Thoracic aorta (tissue), 2 donors: Measurements from ENCODE around the gene DMD. TPM values are rescaled to one million over a fixed set of nuclear protein-coding genes. Genes with fewer than 3 reads are reported as not detected.
"Not testable (repeated sequence)": the region's sequence is repeated elsewhere in the genome, so short reads cannot be mapped to it uniquely, and the experiment has no call there.

Source experiments
- ATAC-seq: fragments of 150-250 bp; one replicate; pipeline ENCODE4 v1.8.0; 2017; ENCODE audit warnings: low read depth; ENCODE audit not compliant: insufficient number of reproducible peaks, low FRiP score
- DNase-seq: peaks from one replicate; pipeline ENCODE4 v3.0.0-alpha.2; 2020; ENCODE audit warnings: low spot score
- H3K27ac ChIP-seq, 2 donors: fragments of 200-600 bp; sonication (generic); 1 replicate in 1 of 2; 2 replicates in 1 of 2; pipeline ENCODE4 v1.5.1; 2016; ENCODE audit warnings: mild to moderate bottlenecking in 2 of 2, moderate library complexity in 2 of 2
- H3K27me3 ChIP-seq: fragments of 200-600 bp; sonication (generic); replicated peaks from 2 replicates; pipeline ENCODE4 v1.6.0; 2016; ENCODE audit warnings: mild to moderate bottlenecking; ENCODE audit not compliant: insufficient read depth
- H3K36me3 ChIP-seq: fragments of 200-600 bp; sonication (generic); one replicate; pipeline ENCODE4 v1.5.1; 2016
- H3K4me1 ChIP-seq, 2 donors: fragments of 200-600 bp; sonication (generic); 1 replicate in 1 of 2; 2 replicates in 1 of 2; pipeline versions ENCODE4 v1.5.1 to v1.6.0; 2016; ENCODE audit warnings: low read depth in 2 of 2, mild to moderate bottlenecking in 1 of 2; ENCODE audit not compliant: control insufficient read depth in 1 of 2
- H3K4me3 ChIP-seq: fragments of 200-600 bp; sonication (generic); 2 replicates; pipeline ENCODE4 v1.5.1; 2016; ENCODE audit warnings: mild to moderate bottlenecking
- H3K9me3 ChIP-seq: fragments of 200-600 bp; sonication (generic); 2 replicates; pipeline ENCODE4 v1.5.1; 2016
- total RNA-seq, 2 donors: library from RNA; depleted of rRNA; stranded (reverse); fragments of >200 nt; gene quantifications; one replicate each; pipeline versions ENCODE4 v1.1.0 to v1.2.3, GENCODE V29; 2016
- TF ChIP-seq, protein P1 (sequence below): fragments of 200-600 bp; sonication (generic); IDR thresholded peaks from one replicate; pipeline ENCODE4 v1.5.1; 2019; ENCODE audit warnings: antibody characterized with exemption

The DMD gene
- total RNA-seq, 2 donors from 2014 or later, result 224 to 233 TPM

DNA sequence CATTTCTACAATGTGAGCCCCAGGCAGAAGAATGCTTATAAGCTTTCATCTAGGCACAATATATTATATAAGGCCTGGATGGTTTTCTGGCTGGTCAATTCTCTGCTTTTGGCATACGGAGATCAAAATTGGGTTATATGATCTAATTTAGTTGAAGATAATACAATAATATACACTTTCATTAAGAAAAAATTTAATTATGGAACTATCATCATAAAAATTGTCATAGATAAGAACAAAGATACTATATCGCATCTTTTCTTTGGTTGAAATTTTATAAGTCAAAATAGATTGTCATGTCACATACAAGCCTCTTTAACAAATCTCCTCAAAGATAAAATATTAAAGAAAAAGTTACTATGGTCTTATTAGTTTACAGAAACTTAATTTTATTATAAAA is 17.1 kb downstream of the DMD start:
- peak overlapping the region in 1 of 2 donors; percentile 71 for H3K27ac ChIP-seq
- DNase-seq, result no peak

DNA sequence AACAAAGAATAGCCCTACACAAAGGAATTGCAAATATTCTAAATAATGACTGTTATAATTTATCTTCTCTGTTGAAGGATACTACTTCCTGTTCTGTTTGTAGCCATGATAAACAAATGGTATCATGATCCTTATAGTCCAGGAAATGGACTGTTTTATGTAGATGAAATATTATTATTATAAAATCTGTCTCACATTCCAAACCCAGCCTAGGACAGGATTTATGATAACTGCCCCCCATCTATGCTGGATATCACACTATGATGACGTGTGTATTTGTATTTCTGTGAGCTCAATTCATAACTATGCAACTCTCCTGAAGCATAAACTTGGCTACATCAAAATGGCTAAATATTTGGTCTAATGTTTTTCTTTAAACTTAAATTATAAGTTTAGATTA is 21.3 kb downstream of the DMD start:
- H3K27ac ChIP-seq, result peak overlapping the region in 1 of 2 donors; percentile 63
- H3K4me1 ChIP-seq, result peaks cover 0 to 7% of the 10 kb centered on the region in 2 donors
- ATAC-seq, result no peak

More for the DNA sequence above, 17.1 kb downstream of the DMD start:
- no peaks in the 10 kb centered on the region for H3K36me3 ChIP-seq
- H3K27me3 ChIP-seq, result no peaks in the 10 kb centered on the region
- peaks cover 0 to 5% of the 10 kb centered on the region in 2 donors for H3K4me1 ChIP-seq
- TF ChIP-seq, protein P1, sequence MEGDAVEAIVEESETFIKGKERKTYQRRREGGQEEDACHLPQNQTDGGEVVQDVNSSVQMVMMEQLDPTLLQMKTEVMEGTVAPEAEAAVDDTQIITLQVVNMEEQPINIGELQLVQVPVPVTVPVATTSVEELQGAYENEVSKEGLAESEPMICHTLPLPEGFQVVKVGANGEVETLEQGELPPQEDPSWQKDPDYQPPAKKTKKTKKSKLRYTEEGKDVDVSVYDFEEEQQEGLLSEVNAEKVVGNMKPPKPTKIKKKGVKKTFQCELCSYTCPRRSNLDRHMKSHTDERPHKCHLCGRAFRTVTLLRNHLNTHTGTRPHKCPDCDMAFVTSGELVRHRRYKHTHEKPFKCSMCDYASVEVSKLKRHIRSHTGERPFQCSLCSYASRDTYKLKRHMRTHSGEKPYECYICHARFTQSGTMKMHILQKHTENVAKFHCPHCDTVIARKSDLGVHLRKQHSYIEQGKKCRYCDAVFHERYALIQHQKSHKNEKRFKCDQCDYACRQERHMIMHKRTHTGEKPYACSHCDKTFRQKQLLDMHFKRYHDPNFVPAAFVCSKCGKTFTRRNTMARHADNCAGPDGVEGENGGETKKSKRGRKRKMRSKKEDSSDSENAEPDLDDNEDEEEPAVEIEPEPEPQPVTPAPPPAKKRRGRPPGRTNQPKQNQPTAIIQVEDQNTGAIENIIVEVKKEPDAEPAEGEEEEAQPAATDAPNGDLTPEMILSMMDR, result no peak
- H3K9me3 ChIP-seq, result no peaks in the 10 kb centered on the region
- no peak for ATAC-seq
- no peak overlapping the region for H3K4me3 ChIP-seq

DNA sequence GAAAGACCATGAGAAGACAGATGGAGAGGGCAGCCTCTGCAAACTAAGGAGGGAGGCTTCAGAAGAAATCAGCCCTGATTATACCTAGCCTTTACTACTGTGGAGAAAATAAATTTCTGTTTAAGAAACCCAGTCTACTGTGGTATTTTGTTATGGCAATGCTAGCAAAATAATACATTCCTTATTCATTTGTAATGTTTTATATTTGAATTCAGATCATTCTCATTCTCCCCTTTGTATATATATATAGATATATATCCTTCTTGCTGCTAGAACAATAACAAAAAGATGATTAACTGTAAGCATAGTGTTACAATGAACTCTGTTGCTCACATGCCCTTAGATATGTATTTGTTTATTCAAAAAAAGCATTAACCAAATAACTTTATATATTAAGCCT is 22.5 kb downstream of the DMD start:
- H3K36me3 ChIP-seq, result no peaks in the 10 kb centered on the region
- ATAC-seq (no peak), DNase-seq (no peak)
- H3K9me3 ChIP-seq, result no peaks in the 10 kb centered on the region
- H3K27me3 ChIP-seq, result no peaks in the 10 kb centered on the region
- peak overlapping the region; percentile 34 to 63 for H3K27ac ChIP-seq
- TF ChIP-seq, protein P1, result no peak
- no peak overlapping the region for H3K4me3 ChIP-seq
- H3K4me1 ChIP-seq, result peaks cover 0 to 10% of the 10 kb centered on the region in 2 donors

More for the DNA sequence above, 21.3 kb downstream of the DMD start:
- no peak overlapping the region for H3K4me3 ChIP-seq
- TF ChIP-seq, protein P1, result no peak
- no peaks in the 10 kb centered on the region for H3K27me3 ChIP-seq
- no peak for DNase-seq
- H3K36me3 ChIP-seq, result no peaks in the 10 kb centered on the region
- H3K9me3 ChIP-seq, result no peaks in the 10 kb centered on the region

DNA sequence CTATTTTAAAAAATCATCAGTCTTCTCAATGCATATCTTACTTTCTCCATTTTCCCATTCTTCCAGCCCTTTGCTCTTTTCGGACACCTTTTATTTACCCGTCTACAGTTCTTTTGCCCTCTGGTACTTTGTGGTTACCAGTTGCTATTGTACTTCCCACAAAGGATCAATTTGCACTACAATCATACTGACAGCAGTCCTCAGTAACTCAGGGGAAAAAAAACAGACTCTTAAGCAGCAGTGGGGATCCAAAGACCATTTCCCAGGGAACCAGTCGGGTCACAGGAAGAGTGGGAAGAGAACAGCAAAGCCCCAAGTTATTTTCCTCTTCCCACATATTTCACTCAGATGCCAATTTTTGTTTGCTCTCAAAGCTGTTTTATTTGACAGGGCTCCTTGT is 23.1 kb downstream of the DMD start:
- Histone ChIP-seq H3K27me3 (no peaks in the 10 kb centered on the region), H3K4me1 (peaks cover 0 to 14% of the 10 kb centered on the region in 2 donors), H3K36me3 (no peaks in the 10 kb centered on the region), H3K27ac (peak overlapping the region; percentile 34 to 63), H3K4me3 (peak overlapping the region; percentile 7), H3K9me3 (no peaks in the 10 kb centered on the region)
- ATAC-seq (no peak), DNase-seq (no peak)
- TF ChIP-seq, protein P1, result no peak

DNA sequence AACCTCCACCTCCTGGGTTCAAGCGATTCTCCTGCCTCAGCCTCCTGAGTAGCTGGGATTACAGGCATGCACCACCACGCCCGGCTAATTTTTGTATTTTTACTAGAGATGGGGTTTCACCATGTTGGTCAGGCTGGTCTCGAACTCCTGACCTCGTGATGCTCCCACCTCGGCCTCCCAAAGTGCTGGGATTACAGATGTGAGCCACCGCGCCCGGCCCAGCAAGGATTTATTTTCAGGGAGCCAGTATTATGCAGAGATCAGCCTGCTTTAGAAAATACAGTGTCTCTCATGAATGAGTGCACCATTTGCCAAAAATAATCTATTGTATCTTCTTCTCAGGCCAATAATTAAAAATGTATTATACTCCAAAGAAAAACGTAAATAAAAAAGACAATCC is 26.5 kb downstream of the DMD start:
- H3K9me3 ChIP-seq, H3K27ac ChIP-seq, H3K27me3 ChIP-seq, H3K36me3 ChIP-seq, DNase-seq, H3K4me3 ChIP-seq, ATAC-seq: not testable (repeated sequence)
- H3K4me1 ChIP-seq, result peaks cover 0 to 14% of the 10 kb centered on the region in 2 donors

DNA sequence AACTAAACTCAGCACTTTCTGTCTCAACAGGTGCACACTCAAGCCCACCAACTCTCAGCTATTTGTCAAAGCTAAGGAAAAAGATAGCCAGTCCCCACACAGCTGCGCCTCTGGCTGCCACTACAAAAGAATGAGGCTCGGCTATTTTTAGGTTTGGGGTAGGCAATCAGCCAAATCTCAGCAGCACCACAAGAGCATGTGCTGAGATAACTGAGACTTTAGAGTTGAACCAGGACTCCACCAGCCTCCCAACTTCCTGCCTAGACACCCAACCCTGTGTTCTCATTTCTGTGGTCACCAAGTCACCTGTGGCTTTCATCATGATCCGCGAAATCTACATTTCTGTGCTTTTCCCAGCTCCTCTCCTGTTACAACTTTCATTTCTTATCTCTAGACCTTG is 28.0 kb downstream of the DMD start:
- ATAC-seq, result no peak
- peak overlapping the region; percentile 39 to 63 for H3K27ac ChIP-seq
- no peak for DNase-seq
- H3K4me1 ChIP-seq, result peaks cover 0 to 7% of the 10 kb centered on the region in 2 donors
- no peaks in the 10 kb centered on the region for H3K27me3 ChIP-seq
- no peaks in the 10 kb centered on the region for H3K9me3 ChIP-seq
- TF ChIP-seq, protein P1, result no peak
- H3K4me3 ChIP-seq, result peak overlapping the region; percentile 15
- no peaks in the 10 kb centered on the region for H3K36me3 ChIP-seq
